Measurements from ENCODE around the gene EIF2B5.

Gene EIF2B5

DNA sequence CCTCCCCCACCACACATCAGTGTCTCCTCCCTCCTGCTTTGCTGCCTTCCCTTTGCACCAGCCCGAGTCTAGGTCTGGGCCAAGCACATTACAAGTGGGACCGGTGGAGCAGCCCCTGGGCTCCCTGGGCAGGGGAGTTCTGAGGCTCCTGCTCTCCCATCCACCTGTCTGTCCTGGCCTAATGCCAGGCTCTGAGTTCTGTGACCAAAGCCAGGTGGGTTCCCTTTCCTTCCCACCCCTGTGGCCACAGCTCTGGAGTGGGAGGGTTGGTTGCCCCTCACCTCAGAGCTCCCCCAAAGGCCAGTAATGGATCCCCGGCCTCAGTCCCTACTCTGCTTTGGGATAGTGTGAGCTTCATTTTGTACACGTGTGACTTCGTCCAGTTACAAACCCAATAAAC is 48.5 kb downstream of the EIF2B5 start:
- peaks cover 33% of the 10 kb centered on the region for H3K79me2 ChIP-seq (ENCODE audit: control insufficient read depth, low read length)

DNA sequence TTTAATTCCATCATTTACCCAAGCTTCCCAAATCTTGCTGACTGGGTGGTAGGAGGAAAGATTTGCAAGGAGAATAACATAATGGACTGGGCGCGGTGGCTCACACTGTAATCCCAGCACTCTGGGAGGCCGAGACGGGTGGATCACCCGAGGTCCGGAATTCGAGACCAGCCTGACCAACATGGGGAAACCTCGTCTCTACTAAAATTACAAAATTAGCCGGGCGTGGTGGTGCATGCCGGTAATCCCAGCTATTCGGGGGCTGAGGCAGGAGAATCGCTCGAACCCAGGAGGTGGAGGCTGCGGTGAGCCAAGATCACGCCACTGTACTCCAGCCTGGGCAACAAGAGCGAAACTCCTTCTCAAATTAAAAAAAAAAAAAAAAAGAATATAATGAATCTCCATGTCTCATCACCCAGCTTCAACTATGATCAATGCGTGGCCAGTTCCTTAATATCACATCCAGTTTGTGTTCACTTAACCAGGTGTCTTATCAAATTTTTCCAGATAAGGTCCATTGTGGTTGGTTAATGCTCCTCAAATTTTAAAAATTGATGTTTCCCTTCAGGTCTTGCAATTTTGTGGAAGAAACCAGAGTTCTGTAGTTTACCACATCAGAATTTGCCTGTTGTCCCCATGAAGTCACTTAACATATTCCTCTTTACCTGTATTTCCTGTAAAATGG is 49.5 kb downstream of the EIF2B5 start:
- Histone ChIP-seq H4K20me1 (ENCODE audit: control insufficient read depth, insufficient read depth, low read depth, low read length) (peaks cover 9% of the 10 kb centered on the region; the same call in 1 of the 2 replicates), H3F3A (ENCODE audit: control insufficient read depth, insufficient read depth) (peaks cover 3% of the 10 kb centered on the region; the same call in 1 of the 2 replicates), H3K4me1 (ENCODE audit: control insufficient read depth, low read length) (peaks cover 21% of the 10 kb centered on the region), H3K27me3 (ENCODE audit: control insufficient read depth, low read length) (no peaks in the 10 kb centered on the region), H3K79me2 (ENCODE audit: control insufficient read depth, low read length) (peaks cover 42% of the 10 kb centered on the region), H3K27ac (ENCODE audit: low read depth, low read length) (no peak overlapping the region), H3K9me2 (replicated peaks; ENCODE audit: control insufficient read depth, low read length) (no peaks in the 10 kb centered on the region), H3K4me3 (ENCODE audit: low read length) (peak overlapping the region; percentile 86), H3K9me3 (ENCODE audit: control insufficient read depth, insufficient read depth, low read length) (no peaks in the 10 kb centered on the region), H3K36me3 (ENCODE audit: control insufficient read depth, low read length) (peaks cover 84% of the 10 kb centered on the region), H3K4me2 (ENCODE audit: low read length) (peak overlapping the region; percentile 87)
- TF ChIP-seq, protein P1, sequence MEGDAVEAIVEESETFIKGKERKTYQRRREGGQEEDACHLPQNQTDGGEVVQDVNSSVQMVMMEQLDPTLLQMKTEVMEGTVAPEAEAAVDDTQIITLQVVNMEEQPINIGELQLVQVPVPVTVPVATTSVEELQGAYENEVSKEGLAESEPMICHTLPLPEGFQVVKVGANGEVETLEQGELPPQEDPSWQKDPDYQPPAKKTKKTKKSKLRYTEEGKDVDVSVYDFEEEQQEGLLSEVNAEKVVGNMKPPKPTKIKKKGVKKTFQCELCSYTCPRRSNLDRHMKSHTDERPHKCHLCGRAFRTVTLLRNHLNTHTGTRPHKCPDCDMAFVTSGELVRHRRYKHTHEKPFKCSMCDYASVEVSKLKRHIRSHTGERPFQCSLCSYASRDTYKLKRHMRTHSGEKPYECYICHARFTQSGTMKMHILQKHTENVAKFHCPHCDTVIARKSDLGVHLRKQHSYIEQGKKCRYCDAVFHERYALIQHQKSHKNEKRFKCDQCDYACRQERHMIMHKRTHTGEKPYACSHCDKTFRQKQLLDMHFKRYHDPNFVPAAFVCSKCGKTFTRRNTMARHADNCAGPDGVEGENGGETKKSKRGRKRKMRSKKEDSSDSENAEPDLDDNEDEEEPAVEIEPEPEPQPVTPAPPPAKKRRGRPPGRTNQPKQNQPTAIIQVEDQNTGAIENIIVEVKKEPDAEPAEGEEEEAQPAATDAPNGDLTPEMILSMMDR (IDR thresholded peaks at IDR 0.05; ENCODE audit: low read depth, low read length, poor library complexity, severe bottlenecking): no peak
- no peak for TF ChIP-seq EZH2phosphoT487 (IDR thresholded peaks at IDR 0.05; ENCODE audit: borderline replicate concordance, low read length)

More for the DNA sequence above, 48.5 kb downstream of the EIF2B5 start:
- no peak overlapping the region for H3K27ac ChIP-seq (ENCODE audit: low read depth, low read length)
- H3K9me2 ChIP-seq (replicated peaks; ENCODE audit: control insufficient read depth, low read length): no peaks in the 10 kb centered on the region
- no peaks in the 10 kb centered on the region for H3K9me3 ChIP-seq (ENCODE audit: control insufficient read depth, insufficient read depth, low read length)
- no peak for TF ChIP-seq EZH2phosphoT487 (IDR thresholded peaks at IDR 0.05; ENCODE audit: borderline replicate concordance, low read length)
- TF ChIP-seq, protein P1 (IDR thresholded peaks at IDR 0.05; ENCODE audit: low read depth, low read length, poor library complexity, severe bottlenecking): no peak
- no peak overlapping the region for H3K4me3 ChIP-seq (ENCODE audit: low read length)
- peaks cover 21% of the 10 kb centered on the region for H3K4me1 ChIP-seq (ENCODE audit: control insufficient read depth, low read length)
- no peaks in the 10 kb centered on the region for H3K27me3 ChIP-seq (ENCODE audit: control insufficient read depth, low read length)
- H3F3A ChIP-seq (ENCODE audit: control insufficient read depth, insufficient read depth): peaks cover 3% of the 10 kb centered on the region; the same call in 1 of the 2 replicates
- peaks cover 9% of the 10 kb centered on the region; the same call in 1 of the 2 replicates for H4K20me1 ChIP-seq (ENCODE audit: control insufficient read depth, insufficient read depth, low read depth, low read length)
- peaks cover 84% of the 10 kb centered on the region for H3K36me3 ChIP-seq (ENCODE audit: control insufficient read depth, low read length)
- H3K4me2 ChIP-seq (ENCODE audit: low read length): no peak overlapping the region

DNA sequence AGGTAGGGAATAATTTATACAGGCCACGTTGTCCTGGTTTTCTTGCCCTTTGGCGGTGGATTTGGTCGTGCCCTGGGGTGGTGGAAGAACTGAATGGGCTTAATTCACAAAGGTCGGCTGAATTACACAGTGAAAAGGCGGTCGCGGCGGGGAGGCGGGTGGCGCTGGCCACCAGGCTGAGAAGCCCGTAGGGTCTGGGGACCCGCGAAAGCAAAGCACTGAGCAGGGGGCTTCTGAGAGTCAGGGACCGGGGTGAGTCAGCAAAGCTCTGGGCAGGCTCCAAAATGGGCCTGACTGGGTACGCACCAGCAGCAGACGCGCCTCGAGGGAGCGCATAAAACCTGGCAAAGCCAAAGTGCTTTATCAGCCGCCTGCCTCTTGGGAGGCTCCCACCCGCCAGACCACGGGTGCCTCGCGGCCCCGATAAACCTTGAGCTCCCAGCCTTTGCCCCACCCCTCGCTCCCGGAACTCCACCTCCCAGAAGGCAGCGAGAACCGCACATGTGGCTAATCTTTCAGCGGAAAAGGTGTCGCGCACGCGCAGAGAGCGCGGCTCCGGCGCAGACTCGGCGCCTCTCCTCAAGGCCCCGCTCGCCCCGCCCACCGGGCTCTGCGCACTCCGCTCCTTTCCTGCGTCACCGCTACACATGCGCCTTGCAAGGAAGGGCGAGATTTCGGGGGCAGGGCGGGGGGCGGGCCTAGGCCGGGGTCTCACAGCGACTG is 50.5 kb downstream of the EIF2B5 start:
- Histone ChIP-seq H3F3A (ENCODE audit: control insufficient read depth, insufficient read depth) (peaks cover 3% of the 10 kb centered on the region; the same call in 1 of the 2 replicates), H3K27me3 (ENCODE audit: control insufficient read depth, low read length) (no peaks in the 10 kb centered on the region), H3K9me2 (replicated peaks; ENCODE audit: control insufficient read depth, low read length) (no peaks in the 10 kb centered on the region), H3K79me2 (ENCODE audit: control insufficient read depth, low read length) (peaks cover 43% of the 10 kb centered on the region), H3K4me2 (ENCODE audit: low read length) (peak overlapping the region; percentile 92), H4K20me1 (ENCODE audit: control insufficient read depth, insufficient read depth, low read depth, low read length) (peaks cover 9% of the 10 kb centered on the region; the same call in 1 of the 2 replicates), H3K27ac (ENCODE audit: low read depth, low read length) (peak overlapping the region; percentile 33; the same call in 1 of the 2 replicates), H3K9me3 (ENCODE audit: control insufficient read depth, insufficient read depth, low read length) (no peaks in the 10 kb centered on the region), H3K36me3 (ENCODE audit: control insufficient read depth, low read length) (peaks cover 84% of the 10 kb centered on the region), H3K4me3 (ENCODE audit: low read length) (peak overlapping the region; percentile 86), H3K4me1 (ENCODE audit: control insufficient read depth, low read length) (peaks cover 21% of the 10 kb centered on the region)
- TF ChIP-seq, protein P1 (IDR thresholded peaks at IDR 0.05; ENCODE audit: low read depth, low read length, poor library complexity, severe bottlenecking): no peak
- no peak for TF ChIP-seq EZH2phosphoT487 (IDR thresholded peaks at IDR 0.05; ENCODE audit: borderline replicate concordance, low read length)

All from DOHH2 (cell line).